ENCODE data around the gene RGS11.

DNA sequence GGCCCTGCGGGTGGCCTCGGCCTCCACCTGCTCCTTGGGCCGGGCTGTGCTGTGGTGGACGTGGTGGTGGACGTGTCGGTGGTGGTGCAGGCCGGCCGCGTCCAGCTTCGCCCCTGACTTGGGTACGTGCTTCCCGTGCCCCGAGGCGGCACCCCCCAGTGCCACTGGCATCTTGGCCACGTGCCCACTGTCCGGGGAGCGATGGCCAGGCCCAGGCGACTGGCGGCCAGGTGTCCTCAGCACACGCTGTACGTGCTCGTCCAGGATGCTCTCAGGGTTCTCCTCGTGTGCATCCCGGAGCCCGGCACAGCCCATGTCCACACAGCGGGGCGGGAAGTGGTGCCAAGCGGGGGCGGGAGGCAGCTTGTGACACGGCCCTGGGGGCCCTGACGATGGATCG, 22.1 kb upstream of the RGS11 start:
- TF ChIP-seq RAD21 (conservative IDR thresholded peaks at IDR 0.05 in 1 of 2, IDR thresholded peaks at IDR 0.05 in 1 of 2), result no peak
- TF ChIP-seq RNF2 (IDR thresholded peaks at IDR 0.05; ENCODE audit: borderline replicate concordance, low read depth), result no peak
- no peak for TF ChIP-seq HDAC2 (IDR thresholded peaks at IDR 0.05)
- TF ChIP-seq, protein P1, sequence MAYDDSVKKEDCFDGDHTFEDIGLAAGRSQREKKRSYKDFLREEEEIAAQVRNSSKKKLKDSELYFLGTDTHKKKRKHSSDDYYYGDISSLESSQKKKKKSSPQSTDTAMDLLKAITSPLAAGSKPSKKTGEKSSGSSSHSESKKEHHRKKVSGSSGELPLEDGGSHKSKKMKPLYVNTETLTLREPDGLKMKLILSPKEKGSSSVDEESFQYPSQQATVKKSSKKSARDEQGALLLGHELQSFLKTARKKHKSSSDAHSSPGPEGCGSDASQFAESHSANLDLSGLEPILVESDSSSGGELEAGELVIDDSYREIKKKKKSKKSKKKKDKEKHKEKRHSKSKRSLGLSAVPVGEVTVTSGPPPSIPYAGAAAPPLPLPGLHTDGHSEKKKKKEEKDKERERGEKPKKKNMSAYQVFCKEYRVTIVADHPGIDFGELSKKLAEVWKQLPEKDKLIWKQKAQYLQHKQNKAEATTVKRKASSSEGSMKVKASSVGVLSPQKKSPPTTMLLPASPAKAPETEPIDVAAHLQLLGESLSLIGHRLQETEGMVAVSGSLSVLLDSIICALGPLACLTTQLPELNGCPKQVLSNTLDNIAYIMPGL (CRISPR knock-in tag; IDR thresholded peaks at IDR 0.05; ENCODE audit: borderline replicate concordance), result no peak
- TF ChIP-seq, protein P2, sequence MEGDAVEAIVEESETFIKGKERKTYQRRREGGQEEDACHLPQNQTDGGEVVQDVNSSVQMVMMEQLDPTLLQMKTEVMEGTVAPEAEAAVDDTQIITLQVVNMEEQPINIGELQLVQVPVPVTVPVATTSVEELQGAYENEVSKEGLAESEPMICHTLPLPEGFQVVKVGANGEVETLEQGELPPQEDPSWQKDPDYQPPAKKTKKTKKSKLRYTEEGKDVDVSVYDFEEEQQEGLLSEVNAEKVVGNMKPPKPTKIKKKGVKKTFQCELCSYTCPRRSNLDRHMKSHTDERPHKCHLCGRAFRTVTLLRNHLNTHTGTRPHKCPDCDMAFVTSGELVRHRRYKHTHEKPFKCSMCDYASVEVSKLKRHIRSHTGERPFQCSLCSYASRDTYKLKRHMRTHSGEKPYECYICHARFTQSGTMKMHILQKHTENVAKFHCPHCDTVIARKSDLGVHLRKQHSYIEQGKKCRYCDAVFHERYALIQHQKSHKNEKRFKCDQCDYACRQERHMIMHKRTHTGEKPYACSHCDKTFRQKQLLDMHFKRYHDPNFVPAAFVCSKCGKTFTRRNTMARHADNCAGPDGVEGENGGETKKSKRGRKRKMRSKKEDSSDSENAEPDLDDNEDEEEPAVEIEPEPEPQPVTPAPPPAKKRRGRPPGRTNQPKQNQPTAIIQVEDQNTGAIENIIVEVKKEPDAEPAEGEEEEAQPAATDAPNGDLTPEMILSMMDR (IDR thresholded peaks at IDR 0.05), result no peak
- no peak for TF ChIP-seq POLR2A (IDR thresholded peaks at IDR 0.05; ENCODE audit: low read length)
- no peak for TF ChIP-seq ESRRA (IDR thresholded peaks at IDR 0.05; ENCODE audit: borderline replicate concordance, low read length)
- TF ChIP-seq CEBPB (IDR thresholded peaks at IDR 0.05), result no peak
- TF ChIP-seq JUNB (IDR thresholded peaks at IDR 0.05), result no peak
- TF ChIP-seq, protein P3, sequence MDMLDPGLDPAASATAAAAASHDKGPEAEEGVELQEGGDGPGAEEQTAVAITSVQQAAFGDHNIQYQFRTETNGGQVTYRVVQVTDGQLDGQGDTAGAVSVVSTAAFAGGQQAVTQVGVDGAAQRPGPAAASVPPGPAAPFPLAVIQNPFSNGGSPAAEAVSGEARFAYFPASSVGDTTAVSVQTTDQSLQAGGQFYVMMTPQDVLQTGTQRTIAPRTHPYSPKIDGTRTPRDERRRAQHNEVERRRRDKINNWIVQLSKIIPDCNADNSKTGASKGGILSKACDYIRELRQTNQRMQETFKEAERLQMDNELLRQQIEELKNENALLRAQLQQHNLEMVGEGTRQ (IDR thresholded peaks at IDR 0.05), result no peak
- TF ChIP-seq, protein P4, sequence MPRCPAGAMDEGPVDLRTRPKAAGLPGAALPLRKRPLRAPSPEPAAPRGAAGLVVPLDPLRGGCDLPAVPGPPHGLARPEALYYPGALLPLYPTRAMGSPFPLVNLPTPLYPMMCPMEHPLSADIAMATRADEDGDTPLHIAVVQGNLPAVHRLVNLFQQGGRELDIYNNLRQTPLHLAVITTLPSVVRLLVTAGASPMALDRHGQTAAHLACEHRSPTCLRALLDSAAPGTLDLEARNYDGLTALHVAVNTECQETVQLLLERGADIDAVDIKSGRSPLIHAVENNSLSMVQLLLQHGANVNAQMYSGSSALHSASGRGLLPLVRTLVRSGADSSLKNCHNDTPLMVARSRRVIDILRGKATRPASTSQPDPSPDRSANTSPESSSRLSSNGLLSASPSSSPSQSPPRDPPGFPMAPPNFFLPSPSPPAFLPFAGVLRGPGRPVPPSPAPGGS (IDR thresholded peaks at IDR 0.05), result no peak
- no peak for TF ChIP-seq EP300 (IDR thresholded peaks at IDR 0.05)
- TF ChIP-seq ZFP36 (IDR thresholded peaks at IDR 0.05; ENCODE audit: borderline replicate concordance, partially characterized antibody), result no peak
